DMS 273 treated with DMSO at 0.1 percent for 48 hours (cell line): ENCODE measurements around the gene SEMA7A.

Experiments
- DNase-seq: peaks from one replicate; lab custom pipeline; 2025; lab: John Stamatoyannopoulos, UW

The SEMA7A gene

GRCh38 chr15:74415966-74416916 is 17.5 kb downstream of the SEMA7A start:
- DNase-seq = no peak

- DNase-seq = no peak
Observed at GRCh38 chr15:74414603-74415338, 19.0 kb downstream of the SEMA7A start.

- no peak for DNase-seq
Observed at GRCh38 chr15:74414081-74414580, 19.6 kb downstream of the SEMA7A start.

DNA sequence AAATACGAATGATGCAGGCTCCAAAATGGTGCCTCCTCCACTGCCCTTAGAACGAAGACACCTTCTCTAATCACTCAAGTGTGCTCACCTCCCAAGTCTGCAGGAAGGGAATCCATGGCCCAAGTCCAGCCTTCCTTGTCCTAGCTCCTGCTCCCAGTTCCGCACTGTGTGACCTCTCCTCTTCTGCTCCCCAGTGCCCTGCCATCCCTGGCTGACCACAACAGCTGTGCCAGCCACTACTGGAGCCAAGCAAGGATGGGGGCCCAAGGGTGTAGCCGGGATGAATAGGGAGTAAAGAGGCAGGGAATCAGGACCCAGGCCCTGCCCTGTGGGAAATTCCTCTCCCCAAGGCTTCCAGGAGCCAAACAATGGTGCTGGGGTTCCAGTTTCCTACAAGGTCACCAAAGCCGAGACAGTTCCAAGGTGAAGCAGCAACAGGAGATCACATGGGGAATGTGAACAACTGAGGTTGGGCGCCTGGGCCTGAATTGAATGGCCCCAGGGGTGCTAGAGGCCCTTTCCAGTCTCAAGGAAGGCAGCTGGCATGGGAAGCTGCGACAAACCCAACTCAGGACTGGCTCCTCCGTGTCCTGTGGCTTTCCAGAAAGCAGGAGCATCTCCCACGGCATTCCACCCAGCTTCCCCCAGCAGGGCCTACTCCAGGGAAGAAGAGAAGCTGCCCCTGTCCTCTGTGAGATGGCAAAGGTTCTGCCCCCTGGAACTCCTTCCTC is 20.2 kb downstream of the SEMA7A start:
- DNase-seq = no peak

DNA sequence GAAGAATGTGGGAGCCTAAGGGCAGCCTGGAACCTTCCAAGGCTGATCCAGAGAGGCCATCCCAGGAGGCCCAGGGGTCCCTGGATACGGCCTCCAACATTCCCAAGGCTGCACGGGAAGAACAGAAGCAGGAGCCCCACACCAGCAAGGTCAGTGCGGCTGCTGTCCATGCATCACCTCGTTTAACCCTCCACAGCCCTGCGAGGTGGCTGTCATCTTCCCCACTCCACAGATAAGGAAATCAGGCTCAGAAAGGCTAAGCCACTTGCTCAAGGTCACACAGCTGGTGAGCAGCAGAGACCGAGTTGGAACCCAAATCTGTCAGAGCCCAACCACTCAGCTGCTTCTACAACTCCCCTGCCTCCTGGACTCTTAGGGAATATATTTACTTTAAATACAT is 21.6 kb downstream of the SEMA7A start:
- no peak for DNase-seq

- DNase-seq = no peak
Observed at GRCh38 chr15:74411686-74412085, 22.1 kb downstream of the SEMA7A start.

- DNase-seq = no peak
Observed at GRCh38 chr15:74410502-74410901, 23.3 kb downstream of the SEMA7A start.

DNA sequence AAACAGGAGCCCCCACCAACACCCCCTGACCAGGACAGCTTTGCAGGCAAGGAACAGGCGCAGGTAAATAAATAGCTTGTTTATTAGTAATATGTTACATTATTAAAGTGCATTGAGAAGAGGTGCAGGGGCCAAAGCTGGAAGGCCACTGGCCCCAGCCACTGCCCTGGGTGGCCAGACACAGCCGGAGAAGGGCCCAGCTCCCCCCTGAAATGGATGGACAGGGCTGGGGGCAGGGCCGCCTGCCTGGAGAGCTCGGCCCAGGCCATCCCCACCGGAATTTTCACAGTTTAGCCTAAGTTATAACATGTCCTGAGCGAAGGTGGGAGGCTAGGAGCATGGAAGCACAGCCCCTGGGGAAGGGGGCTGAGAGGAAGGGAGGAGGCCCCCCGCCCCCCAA is 24.5 kb downstream of the SEMA7A start:
- no peak for DNase-seq

GRCh38 chr15:74408815-74409214 is 24.9 kb downstream of the SEMA7A start:
- DNase-seq = no peak

GRCh38 chr15:74408385-74408784 is 25.4 kb downstream of the SEMA7A start:
- no peak for DNase-seq

DNA sequence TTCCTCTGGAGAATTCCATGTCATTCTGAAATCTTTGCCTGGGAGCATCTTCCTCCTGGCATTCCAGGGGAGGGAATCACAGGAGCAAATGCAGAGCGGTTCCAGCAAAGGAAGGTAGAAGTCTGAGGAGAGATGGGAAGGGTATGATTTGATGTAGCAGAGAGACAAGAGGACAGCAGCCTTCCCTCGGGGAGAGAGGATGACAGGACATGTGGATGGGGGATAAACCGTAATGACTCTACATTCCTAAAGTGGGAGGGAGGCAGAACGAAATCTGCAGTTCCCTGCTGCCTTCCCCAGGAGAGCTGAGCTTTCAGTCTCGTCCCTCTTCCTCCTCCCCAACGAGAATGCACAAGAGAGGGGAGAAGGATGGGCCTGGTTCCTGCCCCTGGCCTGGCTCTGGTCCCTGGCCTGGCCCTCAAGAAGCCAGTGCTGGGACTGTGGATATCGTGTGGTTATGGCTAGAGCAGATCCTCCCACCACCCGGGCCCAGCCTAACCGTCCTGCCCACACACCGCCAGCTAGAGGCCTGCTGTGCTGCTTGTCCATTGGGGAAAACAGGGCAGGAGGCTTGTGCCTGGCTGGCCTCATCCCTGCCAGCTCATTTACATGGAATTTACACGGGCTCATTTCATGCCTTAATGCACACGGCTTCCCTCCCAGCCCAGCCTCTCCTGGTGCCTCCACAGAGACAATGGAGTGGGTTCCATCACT is 26.6 kb downstream of the SEMA7A start:
- peak; percentile 40 for DNase-seq

DNA sequence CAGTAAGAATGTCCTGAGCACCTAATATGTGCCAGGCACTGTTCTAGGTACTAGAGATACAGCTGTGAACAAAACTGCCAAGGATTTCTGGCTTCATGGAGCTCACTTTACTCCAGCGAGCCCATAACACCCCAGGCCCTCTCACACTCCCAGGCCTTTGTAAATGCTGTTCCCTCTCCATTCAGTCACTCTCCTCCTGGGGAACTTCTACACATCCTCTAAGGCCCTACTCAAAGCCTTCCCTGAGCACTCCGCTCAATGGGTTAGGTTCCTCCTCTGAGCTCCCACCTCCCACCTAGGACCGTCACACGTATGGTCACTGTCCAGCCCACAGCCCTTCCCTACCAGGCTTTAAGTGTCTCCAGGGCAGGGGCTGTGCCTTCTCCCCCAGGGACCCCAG is 27.2 kb downstream of the SEMA7A start:
- DNase-seq = no peak

GRCh38 chr15:74405823-74406222 is 27.9 kb downstream of the SEMA7A start:
- DNase-seq = no peak

DNA sequence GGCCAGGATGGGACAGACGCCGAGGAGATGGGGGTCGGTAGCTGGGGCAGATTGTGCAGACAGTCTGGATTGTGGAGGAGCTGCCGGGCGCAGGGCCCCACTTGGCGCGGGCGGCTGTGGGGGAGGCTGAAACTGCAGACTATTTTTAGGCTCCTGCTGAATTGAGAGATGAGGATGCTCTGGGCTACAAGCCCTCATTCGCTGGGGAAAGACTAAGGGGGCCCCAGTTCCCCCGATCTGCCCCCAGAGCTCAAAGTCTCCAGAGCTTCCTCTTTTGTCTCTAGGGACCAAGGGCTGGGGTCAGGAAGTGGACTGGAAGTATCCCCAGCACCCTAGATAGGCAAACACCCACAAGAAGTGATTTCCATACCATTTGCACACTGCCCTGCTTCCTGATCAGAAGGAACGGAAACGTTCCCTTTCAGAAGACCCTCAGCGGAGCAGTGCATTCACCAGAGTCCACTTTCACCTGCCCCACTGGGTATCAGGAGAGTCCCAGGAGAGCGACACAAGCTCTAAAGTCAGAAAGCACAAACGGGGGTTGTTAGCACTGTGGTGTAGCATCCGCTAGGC is 29.7 kb downstream of the SEMA7A start:
- DNase-seq = no peak

GRCh38 chr15:74403588-74403919 is 30.2 kb downstream of the SEMA7A start:
- no peak for DNase-seq

DNA sequence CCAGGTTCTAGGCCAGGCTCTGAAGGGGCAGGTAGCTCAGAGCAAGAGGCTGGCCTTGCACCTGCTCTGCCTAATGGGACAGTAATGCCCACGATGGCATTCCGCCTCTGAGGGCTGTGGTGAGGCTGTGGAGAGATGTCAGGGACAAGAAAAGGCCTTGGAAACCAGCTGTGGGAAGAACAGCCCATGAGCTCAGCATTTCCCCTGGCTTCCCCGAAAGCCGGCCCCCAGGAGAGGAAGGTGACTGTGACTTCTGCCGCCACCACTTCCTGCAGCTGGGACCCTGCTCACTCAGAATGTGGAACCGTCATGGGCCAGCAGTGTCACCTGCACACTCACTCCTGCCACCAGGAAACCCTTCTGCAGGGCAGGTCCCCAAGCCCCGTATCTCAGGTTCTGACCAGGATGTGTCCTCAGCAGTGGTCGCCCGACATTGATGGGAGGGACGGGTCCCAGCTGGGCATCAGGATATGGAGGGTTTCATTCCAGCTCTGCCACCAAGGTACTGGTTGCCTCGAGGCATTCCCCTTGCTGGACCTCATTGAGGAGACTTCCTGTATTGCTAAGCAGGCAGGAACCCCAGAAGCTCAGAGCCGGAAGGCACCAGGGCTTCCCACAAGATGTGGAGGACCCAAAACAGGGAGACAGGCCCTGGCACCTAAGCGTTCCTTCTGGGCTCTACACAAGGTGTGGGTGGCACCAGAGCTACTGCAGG is 30.7 kb downstream of the SEMA7A start:
- DNase-seq = no peak

DNA sequence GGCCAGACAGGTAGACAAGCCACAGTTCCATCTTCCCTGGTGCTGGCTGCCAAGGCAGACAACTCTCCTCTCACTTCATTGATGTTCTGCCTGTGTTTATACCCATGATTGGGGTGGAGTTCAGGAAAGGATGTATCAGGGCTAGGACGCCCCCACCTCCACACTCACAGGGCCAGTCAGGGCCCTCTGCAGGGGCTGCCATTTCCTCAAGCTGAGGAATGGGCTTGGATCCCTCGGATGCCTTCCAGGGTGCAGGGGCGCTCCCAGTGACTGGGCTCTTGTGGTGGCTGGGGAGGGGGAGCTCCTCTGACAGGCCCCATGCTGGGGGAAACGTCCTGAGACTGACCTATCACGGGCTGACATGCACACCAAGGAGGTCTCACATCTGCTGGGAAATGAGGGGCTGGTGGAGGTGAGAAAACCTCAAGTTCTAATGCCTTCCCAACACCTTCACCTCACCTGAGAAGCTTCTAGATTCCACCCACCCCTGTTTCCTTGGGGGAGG is 31.4 kb downstream of the SEMA7A start:
- no peak for DNase-seq

GRCh38 chr15:74400915-74401757 is 32.6 kb downstream of the SEMA7A start:
- no peak for DNase-seq

DNA sequence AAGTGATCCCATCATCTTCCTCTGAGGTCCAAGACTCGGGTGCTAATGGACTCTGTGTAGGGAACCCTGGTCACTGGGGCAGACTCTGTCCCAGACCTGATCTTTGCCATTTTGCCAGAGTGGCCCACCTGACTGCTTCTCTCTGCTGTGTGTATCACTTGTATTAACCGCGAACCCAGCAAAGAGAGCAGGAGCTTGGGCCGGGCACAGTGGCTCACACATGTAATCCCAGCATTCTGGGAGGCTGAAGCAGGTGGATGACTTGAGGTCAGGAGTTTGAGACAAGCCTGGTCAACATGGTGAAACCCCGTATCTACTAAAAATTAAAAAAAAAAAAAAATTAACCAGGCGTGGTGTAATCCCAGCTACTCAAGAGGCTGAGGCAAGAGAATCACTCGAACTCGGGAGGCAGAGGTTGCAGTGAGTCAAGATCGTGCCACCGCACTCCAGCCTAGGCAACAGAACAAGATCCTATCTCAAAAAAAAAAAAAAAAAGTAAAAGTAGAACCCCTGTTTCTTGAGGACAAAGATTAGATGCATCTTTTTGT is 33.4 kb downstream of the SEMA7A start:
- DNase-seq = no peak
